Mesenchymal stem cell (in vitro differentiated cells and primary cell): ENCODE results near the gene KIF6.

Experiments
- DNase-seq: peaks from one replicate; pipeline ENCODE4 v3.0.0-alpha.2; 2013
- H2AFZ ChIP-seq: one replicate; pipeline ENCODE4 v1.6.1; 2013; ENCODE audit warnings: low read depth, mild to moderate bottlenecking, control low read depth, inconsistent platforms, low read length, moderate library complexity
- H2AK5ac ChIP-seq: 2 replicates; pipeline ENCODE4 v1.6.1; 2013; ENCODE audit warnings: low read length, moderate library complexity, mild to moderate bottlenecking, inconsistent platforms; ENCODE audit not compliant: severe bottlenecking
- H2BK120ac ChIP-seq: one replicate; pipeline ENCODE4 v1.6.1; 2013; ENCODE audit warnings: low read depth, mild to moderate bottlenecking, inconsistent platforms, low read length, moderate library complexity
- H2BK12ac ChIP-seq, 2 experiments: one replicate each; pipeline ENCODE4 v1.6.1; 2013; ENCODE audit warnings: inconsistent platforms in 2 of 2, low read length in 2 of 2, mild to moderate bottlenecking in 2 of 2, moderate library complexity in 2 of 2, control low read depth in 1 of 2
- H2BK15ac ChIP-seq: one replicate; pipeline ENCODE4 v1.6.1; 2013; ENCODE audit warnings: mild to moderate bottlenecking, low read depth, inconsistent platforms; ENCODE audit not compliant: poor library complexity, severe bottlenecking
- H2BK5ac ChIP-seq: 2 replicates; pipeline ENCODE4 v1.6.1; 2013; ENCODE audit warnings: low read depth, mild to moderate bottlenecking, low read length, control low read depth, inconsistent platforms; ENCODE audit not compliant: poor library complexity, severe bottlenecking
- H3K14ac ChIP-seq, 2 experiments: one replicate each; pipeline ENCODE4 v1.6.1; 2013; ENCODE audit warnings: inconsistent platforms in 2 of 2, low read length in 2 of 2, control low read depth in 1 of 2, mild to moderate bottlenecking in 1 of 2, moderate library complexity in 1 of 2
- H3K18ac ChIP-seq, 2 experiments: one replicate each; pipeline ENCODE4 v1.6.1; 2013; ENCODE audit warnings: inconsistent platforms in 2 of 2, low read length in 2 of 2, control low read depth in 1 of 2, low read depth in 1 of 2, mild to moderate bottlenecking in 1 of 2
- H3K23ac ChIP-seq, 2 experiments: one replicate each; pipeline ENCODE4 v1.6.1; 2013; ENCODE audit warnings: inconsistent platforms in 2 of 2, low read length in 2 of 2, mild to moderate bottlenecking in 2 of 2, moderate library complexity in 2 of 2, control low read depth in 1 of 2
- H3K27ac ChIP-seq: 2 replicates; pipeline ENCODE4 v1.5.1; 2013; ENCODE audit warnings: mild to moderate bottlenecking, moderate library complexity, low read length, control low read depth, inconsistent platforms; ENCODE audit not compliant: poor library complexity, severe bottlenecking
- H3K27me3 ChIP-seq, 2 experiments: 2 replicates each; pipeline versions ENCODE4 v1.6.1 to v1.7.0; 2013; ENCODE audit warnings: low read length in 2 of 2, mild to moderate bottlenecking in 2 of 2, moderate library complexity in 2 of 2, control low read depth in 1 of 2, inconsistent platforms in 1 of 2; ENCODE audit not compliant: control insufficient read depth in 1 of 2, insufficient read depth in 1 of 2
- H3K36me3 ChIP-seq, 2 experiments: 2 replicates each; pipeline versions ENCODE4 v1.6.1 to v1.7.0; 2013; ENCODE audit warnings: low read length in 2 of 2, control low read depth in 1 of 2, inconsistent platforms in 1 of 2, low read depth in 1 of 2, mild to moderate bottlenecking in 1 of 2; ENCODE audit not compliant: insufficient read depth in 2 of 2, control insufficient read depth in 1 of 2
- H3K4ac ChIP-seq, 2 experiments: one replicate each; pipeline ENCODE4 v1.6.1; 2013; ENCODE audit warnings: inconsistent platforms in 2 of 2, low read length in 2 of 2, mild to moderate bottlenecking in 2 of 2, moderate library complexity in 2 of 2, control low read depth in 1 of 2, low read depth in 1 of 2
- H3K4me1 ChIP-seq: 2 replicates; pipeline ENCODE4 v1.6.1; 2013; ENCODE audit warnings: low read depth, low read length, control low read depth; ENCODE audit not compliant: control insufficient read depth, insufficient read depth
- H3K4me2 ChIP-seq: 2 replicates; pipeline ENCODE4 v1.6.1; 2013; ENCODE audit warnings: low read length, mild to moderate bottlenecking, inconsistent platforms; ENCODE audit not compliant: poor library complexity, severe bottlenecking
- H3K4me3 ChIP-seq, 2 experiments: 2 replicates each; pipeline versions ENCODE4 v1.5.1 to v1.7.0; 2013; ENCODE audit warnings: low read length in 2 of 2, mild to moderate bottlenecking in 2 of 2, control low read depth in 1 of 2, low read depth in 1 of 2; ENCODE audit not compliant: insufficient read depth in 1 of 2
- H3K79me1 ChIP-seq: replicated peaks from 2 replicates; pipeline ENCODE4 v1.6.1; 2013; ENCODE audit warnings: mild to moderate bottlenecking, control low read depth, low read length, inconsistent platforms; ENCODE audit not compliant: poor library complexity, severe bottlenecking
- H3K9ac ChIP-seq: 2 replicates; pipeline ENCODE4 v1.7.0; 2013; ENCODE audit warnings: mild to moderate bottlenecking, low read length, moderate library complexity
- H3K9me3 ChIP-seq: 2 replicates; pipeline ENCODE4 v1.7.0; 2013; ENCODE audit warnings: mild to moderate bottlenecking, low read length; ENCODE audit not compliant: control insufficient read depth
- H4K8ac ChIP-seq: one replicate; pipeline ENCODE4 v1.6.1; 2013; ENCODE audit warnings: inconsistent platforms, mild to moderate bottlenecking, low read length, moderate library complexity
- H4K91ac ChIP-seq: one replicate; pipeline ENCODE4 v1.6.1; 2013; ENCODE audit warnings: mild to moderate bottlenecking, low read length, inconsistent platforms
- WGBS: methylation state at CpG from one replicate; pipeline ENCODE4 v1.1.7; 2013; ENCODE audit warnings: mixed read lengths; 5-methylcytosine and 5-hydroxymethylcytosine counted together

The KIF6 gene

DNA sequence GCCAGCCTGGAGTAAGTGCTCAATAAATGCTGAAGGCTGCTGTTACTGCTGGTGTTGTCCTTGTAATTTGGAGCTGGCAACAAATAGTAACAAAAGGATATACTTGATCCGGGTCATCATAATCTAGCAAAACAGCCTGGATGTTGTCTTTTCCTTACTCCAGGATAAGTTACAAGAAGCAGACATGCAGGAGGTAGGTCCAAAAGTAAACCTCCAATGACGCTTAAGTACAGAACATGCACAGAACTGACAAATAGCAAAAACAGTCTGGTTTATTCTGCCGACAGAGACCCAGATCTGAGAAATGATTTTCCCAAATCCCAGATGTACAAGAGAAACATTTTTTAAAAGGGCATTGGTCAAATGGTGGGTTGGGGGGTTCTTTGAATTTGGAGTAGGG, 309.7 kb downstream of the KIF6 start:
- peak overlapping the region in 1 of 2 experiments; percentile 9 for H3K4ac ChIP-seq
- H2BK12ac ChIP-seq: peak overlapping the region in 1 of 2 experiments; percentile 31
- no peak overlapping the region for H3K4me3 ChIP-seq
- H3K23ac ChIP-seq: no peak overlapping the region
- no peak for DNase-seq
- no peak overlapping the region for H2AK5ac ChIP-seq
- no peak overlapping the region for H3K9ac ChIP-seq
- H2AFZ ChIP-seq: no peak overlapping the region
- no peak overlapping the region for H2BK120ac ChIP-seq
- peaks cover 4% of the 10 kb centered on the region for H3K4me1 ChIP-seq
- no peaks in the 10 kb centered on the region for H3K79me1 ChIP-seq
- no peaks in the 10 kb centered on the region for H3K27me3 ChIP-seq
- 80% methylated on average over 2 of the region's 3 CpGs for WGBS
- H3K14ac ChIP-seq: no peak overlapping the region
- no peak overlapping the region for H3K4me2 ChIP-seq
- H4K91ac ChIP-seq: no peak overlapping the region
- peak overlapping the region; percentile 22 for H4K8ac ChIP-seq
- no peak overlapping the region for H3K18ac ChIP-seq
- no peaks in the 10 kb centered on the region for H3K9me3 ChIP-seq
- no peaks in the 10 kb centered on the region for H3K36me3 ChIP-seq
- H3K27ac ChIP-seq: no peak overlapping the region
- H2BK5ac ChIP-seq: no peak overlapping the region
- H2BK15ac ChIP-seq: no peak overlapping the region

DNA sequence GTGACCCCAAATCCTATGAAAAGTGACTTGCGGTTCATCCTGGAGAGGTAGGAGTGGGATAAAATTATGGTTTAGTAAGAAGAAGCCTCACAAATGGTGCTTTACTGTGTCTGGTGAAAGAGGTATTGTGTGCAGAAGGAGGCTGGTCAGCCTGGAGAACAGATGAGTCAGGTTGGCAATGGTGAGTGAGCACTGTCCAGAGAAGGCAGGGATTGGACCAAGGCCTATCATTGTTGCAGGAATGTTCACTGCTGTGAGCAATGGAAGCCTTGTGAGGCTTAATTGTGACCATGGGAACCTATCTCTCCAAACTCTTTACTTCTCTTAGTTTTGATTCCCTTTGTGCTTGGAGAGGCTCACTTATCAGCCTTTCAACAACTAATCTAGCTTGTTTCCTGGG, 313.7 kb downstream of the KIF6 start:
- no peak overlapping the region for H3K4me2 ChIP-seq
- H2AK5ac ChIP-seq: no peak overlapping the region
- 98% methylated on average over 1 of the region's 1 CpG for WGBS
- H3K14ac ChIP-seq: no peak overlapping the region
- H2BK15ac ChIP-seq: no peak overlapping the region
- H3K18ac ChIP-seq: no peak overlapping the region
- H3K27me3 ChIP-seq: no peaks in the 10 kb centered on the region
- no peak overlapping the region for H3K23ac ChIP-seq
- H2AFZ ChIP-seq: no peak overlapping the region
- no peaks in the 10 kb centered on the region for H3K4me1 ChIP-seq
- H2BK120ac ChIP-seq: no peak overlapping the region
- H3K36me3 ChIP-seq: no peaks in the 10 kb centered on the region
- no peaks in the 10 kb centered on the region for H3K9me3 ChIP-seq
- no peak overlapping the region for H2BK12ac ChIP-seq
- no peak overlapping the region for H3K4me3 ChIP-seq
- no peak overlapping the region for H4K8ac ChIP-seq
- peak; percentile 20 for DNase-seq
- no peaks in the 10 kb centered on the region for H3K79me1 ChIP-seq
- peak overlapping the region; percentile 7 for H3K9ac ChIP-seq
- H4K91ac ChIP-seq: no peak overlapping the region
- no peak overlapping the region for H3K27ac ChIP-seq
- H2BK5ac ChIP-seq: no peak overlapping the region
- no peak overlapping the region for H3K4ac ChIP-seq

DNA sequence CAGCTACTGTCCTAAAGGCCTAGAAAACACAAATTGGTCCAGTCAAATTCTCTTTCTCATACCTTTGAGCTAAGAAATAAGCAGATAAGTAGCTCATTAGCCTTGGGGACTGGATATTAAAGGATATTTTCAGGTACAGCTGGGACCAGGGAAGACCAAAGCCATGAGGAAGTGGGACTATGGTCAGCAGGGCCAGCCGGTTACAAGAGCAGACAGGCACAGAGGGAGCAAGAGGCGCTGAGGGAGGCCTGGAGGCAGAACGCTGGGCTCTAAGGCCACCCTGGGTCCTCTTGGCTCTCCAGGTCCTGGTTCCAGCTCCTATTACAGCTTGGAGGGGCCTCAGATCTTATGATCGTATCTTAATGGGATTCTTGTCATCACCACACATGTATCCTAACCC, 314.2 kb downstream of the KIF6 start:
- no peaks in the 10 kb centered on the region for H3K36me3 ChIP-seq
- H3K23ac ChIP-seq: no peak overlapping the region
- no peak overlapping the region for H4K91ac ChIP-seq
- H3K27me3 ChIP-seq: no peaks in the 10 kb centered on the region
- no peak overlapping the region for H3K4me2 ChIP-seq
- no peak overlapping the region for H2BK120ac ChIP-seq
- no peaks in the 10 kb centered on the region for H3K79me1 ChIP-seq
- no peak for DNase-seq
- 95% methylated on average over 4 of the region's 4 CpGs for WGBS
- H4K8ac ChIP-seq: no peak overlapping the region
- no peak overlapping the region for H2AFZ ChIP-seq
- H3K18ac ChIP-seq: no peak overlapping the region
- no peaks in the 10 kb centered on the region for H3K9me3 ChIP-seq
- no peak overlapping the region for H3K9ac ChIP-seq
- no peak overlapping the region for H3K27ac ChIP-seq
- H3K4me1 ChIP-seq: no peaks in the 10 kb centered on the region
- H3K4ac ChIP-seq: no peak overlapping the region
- H3K4me3 ChIP-seq: no peak overlapping the region
- no peak overlapping the region for H2AK5ac ChIP-seq
- H2BK5ac ChIP-seq: no peak overlapping the region
- peak overlapping the region in 1 of 2 experiments; percentile 73 for H3K14ac ChIP-seq
- no peak overlapping the region for H2BK15ac ChIP-seq
- no peak overlapping the region for H2BK12ac ChIP-seq

DNA sequence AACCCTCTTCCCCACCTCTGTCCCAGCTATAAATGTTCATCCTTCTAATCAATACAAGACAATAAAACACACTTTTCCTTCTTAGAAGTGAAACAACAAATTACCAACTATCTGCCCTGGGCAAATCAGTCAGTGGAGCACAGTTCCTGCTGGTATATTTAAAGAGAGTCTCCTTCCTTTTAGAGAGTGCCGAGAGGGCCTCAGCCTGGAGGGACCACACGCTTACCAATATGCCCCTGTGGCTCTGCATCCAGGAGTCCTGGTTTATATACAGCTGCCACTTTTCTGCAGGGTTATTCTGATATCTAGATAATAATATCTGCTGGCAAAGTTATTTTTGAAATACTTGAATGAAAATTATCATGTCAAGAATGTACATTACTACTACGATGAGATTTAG, 315.3 kb downstream of the KIF6 start:
- Histone ChIP-seq H2BK15ac (no peak overlapping the region), H3K79me1 (no peaks in the 10 kb centered on the region), H3K9ac (no peak overlapping the region), H2AFZ (no peak overlapping the region), H3K18ac (no peak overlapping the region), H4K91ac (no peak overlapping the region), H2BK12ac (no peak overlapping the region), H2AK5ac (no peak overlapping the region), H3K36me3 (no peaks in the 10 kb centered on the region), H3K27me3 (no peaks in the 10 kb centered on the region), H3K9me3 (no peaks in the 10 kb centered on the region), H3K4me2 (no peak overlapping the region), H3K4me3 (no peak overlapping the region), H3K23ac (no peak overlapping the region), H3K27ac (no peak overlapping the region), H3K14ac (no peak overlapping the region), H4K8ac (no peak overlapping the region), H3K4me1 (no peaks in the 10 kb centered on the region), H2BK120ac (no peak overlapping the region), H3K4ac (no peak overlapping the region), H2BK5ac (no peak overlapping the region)
- 87% methylated on average over 3 of the region's 3 CpGs for WGBS
- no peak for DNase-seq
